Stimulated activated naive CD8-positive, alpha-beta T cell treated with anti-CD3 and anti-CD28 coated beads, Interleukin-15, Interleukin-2, amounts not matched to agents 100 ng/mL and 50 ng/mL, for 24 hours (primary cell): Measurements from ENCODE around the gene XPO5.

Experiments used
- H3K27ac Mint-ChIP-seq: one replicate; pipeline ENCODE4 v1.8.0; 2021; ENCODE audit warnings: mild to moderate bottlenecking, mixed read lengths
- H3K27me3 Mint-ChIP-seq: one replicate; pipeline ENCODE4 v1.8.0; 2021; ENCODE audit warnings: mixed read lengths
- H3K36me3 Mint-ChIP-seq: one replicate; pipeline ENCODE4 v1.8.0; 2021; ENCODE audit warnings: low read depth, mixed read lengths
- H3K4me1 Mint-ChIP-seq: one replicate; pipeline ENCODE4 v1.8.0; 2021; ENCODE audit warnings: low read depth, mixed read lengths
- H3K4me3 Mint-ChIP-seq: one replicate; pipeline ENCODE4 v1.8.0; 2021; ENCODE audit warnings: mild to moderate bottlenecking, mixed read lengths
- H3K9me3 Mint-ChIP-seq: one replicate; pipeline ENCODE4 v1.8.0; 2021; ENCODE audit warnings: mixed read lengths

The XPO5 gene

GRCh38 chr6:43575772-43576551 is at the start of gene XPO5, which contains the start of gene POLH:
XPO5 (minus strand) TSS chr6:43576038; CDS start chr6:43575864, 174 bp downstream.
POLH (plus strand) TSS chr6:43576185; CDS start chr6:43582320, 6,135 bp downstream.
- no peaks in the 10 kb centered on the region for H3K27me3 Mint-ChIP-seq
- H3K27ac Mint-ChIP-seq = peak within 1 kb of the TSS; percentile 94
- H3K9me3 Mint-ChIP-seq = no peaks in the 10 kb centered on the region
- peaks cover 53% of the 10 kb centered on the region for H3K36me3 Mint-ChIP-seq
- peak within 1 kb of the TSS; percentile 97 for H3K4me3 Mint-ChIP-seq
- peaks cover 58% of the 10 kb centered on the region for H3K4me1 Mint-ChIP-seq

GRCh38 chr6:43625393-43625992 is 49.7 kb upstream of the XPO5 start:
- Mint-ChIP-seq H3K9me3 (no peaks in the 10 kb centered on the region), H3K36me3 (peaks cover 53% of the 10 kb centered on the region), H3K4me1 (peaks cover 30% of the 10 kb centered on the region), H3K27me3 (no peaks in the 10 kb centered on the region), H3K27ac (no peak overlapping the region), H3K4me3 (no peak overlapping the region)

- peaks cover 53% of the 10 kb centered on the region for H3K36me3 Mint-ChIP-seq
- peaks cover 24% of the 10 kb centered on the region for H3K4me1 Mint-ChIP-seq
- H3K27ac Mint-ChIP-seq = no peak overlapping the region
- no peaks in the 10 kb centered on the region for H3K27me3 Mint-ChIP-seq
- no peaks in the 10 kb centered on the region for H3K9me3 Mint-ChIP-seq
- H3K4me3 Mint-ChIP-seq = no peak overlapping the region
These were observed 49.0 kb upstream of the XPO5 start for GRCh38 chr6:43624786-43625288.

GRCh38 chr6:43623880-43624785 is 48.3 kb upstream of the XPO5 start:
- peaks cover 58% of the 10 kb centered on the region for H3K36me3 Mint-ChIP-seq
- H3K27me3 Mint-ChIP-seq = no peaks in the 10 kb centered on the region
- no peak overlapping the region for H3K4me3 Mint-ChIP-seq
- peaks cover 24% of the 10 kb centered on the region for H3K4me1 Mint-ChIP-seq
- no peaks in the 10 kb centered on the region for H3K9me3 Mint-ChIP-seq
- H3K27ac Mint-ChIP-seq = no peak overlapping the region

- Mint-ChIP-seq H3K36me3 (peaks cover 53% of the 10 kb centered on the region), H3K27me3 (no peaks in the 10 kb centered on the region), H3K4me3 (no peak overlapping the region), H3K9me3 (no peaks in the 10 kb centered on the region), H3K27ac (no peak overlapping the region), H3K4me1 (peaks cover 14% of the 10 kb centered on the region)
These were observed 46.7 kb upstream of the XPO5 start for GRCh38 chr6:43622541-43622940.

- H3K27ac Mint-ChIP-seq = no peak overlapping the region
- H3K4me1 Mint-ChIP-seq = peaks cover 7% of the 10 kb centered on the region
- no peak overlapping the region for H3K4me3 Mint-ChIP-seq
- H3K36me3 Mint-ChIP-seq = peaks cover 46% of the 10 kb centered on the region
- H3K9me3 Mint-ChIP-seq = no peaks in the 10 kb centered on the region
- no peaks in the 10 kb centered on the region for H3K27me3 Mint-ChIP-seq
These were observed 46.0 kb upstream of the XPO5 start for GRCh38 chr6:43621836-43622180.

GRCh38 chr6:43621078-43621835 is 45.4 kb upstream of the XPO5 start:
- Mint-ChIP-seq H3K27me3 (no peaks in the 10 kb centered on the region), H3K27ac (no peak overlapping the region), H3K4me3 (no peak overlapping the region), H3K9me3 (no peaks in the 10 kb centered on the region), H3K36me3 (peaks cover 41% of the 10 kb centered on the region), H3K4me1 (peaks cover 1% of the 10 kb centered on the region)

GRCh38 chr6:43616725-43617472 is 41.1 kb upstream of the XPO5 start:
- no peak overlapping the region for H3K27ac Mint-ChIP-seq
- H3K9me3 Mint-ChIP-seq = no peaks in the 10 kb centered on the region
- H3K36me3 Mint-ChIP-seq = peaks cover 17% of the 10 kb centered on the region
- H3K4me1 Mint-ChIP-seq = no peaks in the 10 kb centered on the region
- H3K27me3 Mint-ChIP-seq = no peaks in the 10 kb centered on the region
- no peak overlapping the region for H3K4me3 Mint-ChIP-seq

GRCh38 chr6:43614396-43614730 is 38.5 kb upstream of the XPO5 start:
- Mint-ChIP-seq H3K36me3 (peaks cover 28% of the 10 kb centered on the region), H3K9me3 (no peaks in the 10 kb centered on the region), H3K27ac (no peak overlapping the region), H3K4me1 (no peaks in the 10 kb centered on the region), H3K4me3 (no peak overlapping the region), H3K27me3 (no peaks in the 10 kb centered on the region)

- no peaks in the 10 kb centered on the region for H3K4me1 Mint-ChIP-seq
- no peaks in the 10 kb centered on the region for H3K27me3 Mint-ChIP-seq
- no peak overlapping the region for H3K4me3 Mint-ChIP-seq
- H3K27ac Mint-ChIP-seq = peak overlapping the region; percentile 27
- no peaks in the 10 kb centered on the region for H3K9me3 Mint-ChIP-seq
- peaks cover 27% of the 10 kb centered on the region for H3K36me3 Mint-ChIP-seq
These were observed 38.0 kb upstream of the XPO5 start for GRCh38 chr6:43613721-43614395.

GRCh38 chr6:43610431-43610830 is 34.6 kb upstream of the XPO5 start:
- peaks cover 41% of the 10 kb centered on the region for H3K36me3 Mint-ChIP-seq
- H3K9me3 Mint-ChIP-seq = no peaks in the 10 kb centered on the region
- no peaks in the 10 kb centered on the region for H3K4me1 Mint-ChIP-seq
- H3K27ac Mint-ChIP-seq = no peak overlapping the region
- H3K27me3 Mint-ChIP-seq = no peaks in the 10 kb centered on the region
- no peak overlapping the region for H3K4me3 Mint-ChIP-seq

- Mint-ChIP-seq H3K4me1 (no peaks in the 10 kb centered on the region), H3K27ac (no peak overlapping the region), H3K9me3 (no peaks in the 10 kb centered on the region), H3K27me3 (no peaks in the 10 kb centered on the region), H3K36me3 (peaks cover 46% of the 10 kb centered on the region), H3K4me3 (no peak overlapping the region)
These were observed 33.6 kb upstream of the XPO5 start for GRCh38 chr6:43609402-43609801.

- Mint-ChIP-seq H3K27me3 (no peaks in the 10 kb centered on the region), H3K36me3 (peaks cover 50% of the 10 kb centered on the region)
These were observed 33.0 kb upstream of the XPO5 start for GRCh38 chr6:43608807-43609206.

More at GRCh38 chr6:43608807-43609206, 33.0 kb upstream of the XPO5 start:
- H3K4me1 Mint-ChIP-seq = no peaks in the 10 kb centered on the region
- H3K9me3 Mint-ChIP-seq = no peaks in the 10 kb centered on the region
- no peak overlapping the region for H3K4me3 Mint-ChIP-seq
- no peak overlapping the region for H3K27ac Mint-ChIP-seq
